Stimulated activated CD4-positive, alpha-beta T cell treated with anti-CD3 and anti-CD28 coated beads, Interleukin-12 subunit alpha, Interleukin-12 subunit beta, amount 100 ng/mL, for 24 hours (primary cell): Measurements from ENCODE around the gene SBNO1.
"Not testable (repeated sequence)": the region's sequence is repeated elsewhere in the genome, so short reads cannot be mapped to it uniquely, and the experiment has no call there.

ENCODE experiments used
- DNase-seq, 2 experiments: peaks; one replicate each; pipeline ENCODE4 v3.0.0-alpha.2; 2020; ENCODE audit warnings: low read depth in 2 of 2

Gene SBNO1

DNA sequence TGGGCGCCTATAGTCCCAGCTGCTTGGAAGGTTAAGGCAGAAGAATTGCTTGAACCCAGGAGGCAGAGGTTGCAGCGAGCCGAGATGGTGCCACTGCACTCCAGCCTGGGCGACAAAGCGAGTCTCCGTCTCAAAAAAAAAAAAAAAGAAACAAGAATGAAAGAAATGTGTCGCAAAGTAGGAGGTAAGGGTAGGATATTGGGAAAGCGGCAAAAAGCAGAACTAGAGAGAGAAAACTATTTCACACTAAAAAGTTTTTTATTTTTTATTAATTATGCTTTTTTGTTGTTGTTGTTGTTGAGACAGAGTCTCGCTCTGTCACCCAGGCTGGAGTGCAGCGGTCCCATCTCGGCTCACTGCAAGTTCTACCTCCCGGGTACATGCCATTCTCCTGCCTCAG, 17.7 kb downstream of the SBNO1 start:
- DNase-seq = no peak

DNA sequence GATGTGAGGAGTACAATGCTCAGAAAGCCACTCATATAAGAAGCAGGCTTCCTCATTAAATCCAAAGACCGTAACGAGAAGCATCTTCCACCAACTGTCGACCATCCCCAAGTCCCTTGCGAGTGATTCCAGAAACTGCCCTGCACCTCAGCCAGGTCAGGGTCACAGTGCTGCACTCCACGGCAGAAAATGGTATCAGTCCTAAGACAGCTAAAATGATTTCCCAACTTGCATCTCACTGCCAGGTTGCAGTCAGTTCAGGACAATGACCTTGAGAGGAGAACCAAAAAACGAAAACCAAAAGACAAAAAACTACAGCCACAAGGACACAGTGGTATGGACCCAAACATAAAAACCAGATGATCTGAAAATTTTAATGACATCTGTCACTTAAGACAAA, 20.6 kb downstream of the SBNO1 start:
- no peak for DNase-seq

DNA sequence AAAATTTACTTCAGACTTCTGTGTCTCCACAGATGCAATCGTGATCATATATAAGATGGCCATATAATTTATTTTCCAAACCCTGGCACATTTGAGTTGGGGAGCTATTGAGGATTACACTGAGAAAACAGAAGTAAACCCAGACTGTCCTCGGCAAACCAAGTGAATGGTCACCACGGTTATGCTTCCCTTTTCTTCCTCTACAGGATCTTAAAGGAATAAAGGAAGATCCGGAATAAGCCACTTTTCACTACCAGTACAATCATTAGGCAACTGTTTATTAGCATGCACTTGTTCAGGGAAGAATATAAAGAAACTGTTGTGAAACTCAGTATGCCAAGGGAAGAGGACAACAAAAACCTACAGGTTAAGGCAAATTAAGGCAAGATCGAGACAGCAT, 27.6 kb downstream of the SBNO1 start:
- no peak for DNase-seq

DNA sequence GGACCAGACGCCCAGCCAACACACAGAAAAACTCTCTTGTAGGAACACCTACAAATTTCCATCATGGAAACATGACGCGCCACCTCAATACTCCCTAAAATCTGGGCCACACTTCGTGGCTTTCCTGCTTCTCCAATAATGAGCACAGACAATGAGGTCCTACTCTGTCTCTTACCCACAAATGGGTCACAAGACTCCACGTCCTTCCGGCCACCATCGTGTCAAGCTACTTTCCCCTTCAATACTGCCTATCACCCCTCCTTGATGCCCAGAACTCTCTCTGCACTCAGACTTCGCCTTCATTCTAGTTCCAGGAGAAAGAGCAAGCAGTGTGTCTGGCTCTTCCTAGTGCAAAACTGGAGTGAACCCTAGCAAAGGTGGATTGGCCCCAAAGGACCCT, 28.1 kb downstream of the SBNO1 start:
- DNase-seq = no peak

DNA sequence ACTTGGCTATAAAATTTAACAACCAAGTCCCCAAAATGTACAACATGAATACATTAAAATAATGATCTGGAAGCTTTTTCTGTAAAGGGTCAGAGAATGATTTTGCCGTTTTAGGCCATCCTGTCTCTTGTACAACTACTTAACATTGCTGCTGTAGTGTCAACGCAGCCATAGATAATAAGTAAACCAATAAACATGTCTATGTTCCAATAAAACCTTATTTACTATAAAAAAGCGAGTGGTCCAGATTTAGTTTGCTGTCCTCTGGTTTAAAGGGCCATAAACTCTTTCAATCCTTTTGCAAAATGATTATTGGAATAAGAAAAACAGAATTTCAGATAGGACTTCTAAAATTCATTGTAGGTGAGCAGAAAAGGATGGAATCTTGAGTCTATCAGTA, 29.2 kb downstream of the SBNO1 start:
- DNase-seq = no peak

DNA sequence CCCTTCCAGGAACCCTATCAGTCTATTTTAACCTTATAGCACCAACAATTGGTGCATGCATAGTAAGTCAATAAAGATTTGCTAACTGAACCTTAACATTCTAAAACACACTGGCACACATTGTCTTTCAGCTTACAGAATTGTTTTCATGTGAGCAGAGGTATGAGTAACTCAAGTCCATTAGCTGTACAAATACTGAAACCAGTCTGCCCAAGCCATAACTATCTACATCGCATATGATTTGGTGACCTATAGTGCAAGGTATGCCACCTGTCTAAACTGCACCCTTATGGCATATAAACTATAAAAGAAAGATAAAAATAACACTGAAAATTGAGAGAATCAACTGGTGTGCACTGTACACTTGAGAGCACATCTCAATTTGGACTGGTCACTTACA, 34.8 kb downstream of the SBNO1 start:
- DNase-seq = no peak

DNA sequence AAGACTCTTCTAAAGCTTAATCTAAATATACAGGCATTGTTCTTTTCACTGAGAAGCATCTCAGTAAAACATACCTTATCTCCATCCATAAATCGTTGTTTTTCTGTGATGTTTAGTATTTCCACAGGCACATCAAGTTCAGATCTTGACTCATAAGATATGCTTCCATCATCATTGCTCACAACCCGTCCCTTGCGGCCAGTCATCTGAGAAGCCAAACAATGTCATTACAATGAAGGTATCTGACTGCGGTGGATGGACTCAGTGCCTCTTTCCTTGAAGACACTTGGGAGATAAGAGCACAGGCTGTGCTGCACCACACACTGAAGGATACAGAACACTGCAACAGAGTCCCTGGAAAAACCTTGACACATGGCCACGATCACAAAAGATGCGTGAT, 44.8 kb downstream of the SBNO1 start:
- no peak for DNase-seq

DNA sequence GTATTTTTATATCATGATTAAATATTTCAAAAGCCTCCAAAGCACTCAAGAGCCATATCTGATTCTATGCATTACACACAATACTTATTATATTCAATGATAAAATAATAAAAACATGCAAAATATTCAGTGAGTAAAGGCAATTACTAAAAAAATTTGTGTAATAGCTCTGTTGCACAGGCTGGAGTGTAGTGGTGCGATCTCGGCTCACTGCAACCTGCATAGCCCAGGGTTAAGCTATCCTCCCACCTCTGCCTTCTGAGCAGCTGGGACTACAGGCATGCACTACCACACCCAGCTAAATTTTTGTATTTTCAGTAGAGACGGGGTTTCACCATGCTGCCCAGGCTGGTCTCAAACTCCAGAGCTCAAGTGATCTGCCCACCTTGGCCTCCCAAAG, 45.4 kb downstream of the SBNO1 start:
- no peak for DNase-seq

DNA sequence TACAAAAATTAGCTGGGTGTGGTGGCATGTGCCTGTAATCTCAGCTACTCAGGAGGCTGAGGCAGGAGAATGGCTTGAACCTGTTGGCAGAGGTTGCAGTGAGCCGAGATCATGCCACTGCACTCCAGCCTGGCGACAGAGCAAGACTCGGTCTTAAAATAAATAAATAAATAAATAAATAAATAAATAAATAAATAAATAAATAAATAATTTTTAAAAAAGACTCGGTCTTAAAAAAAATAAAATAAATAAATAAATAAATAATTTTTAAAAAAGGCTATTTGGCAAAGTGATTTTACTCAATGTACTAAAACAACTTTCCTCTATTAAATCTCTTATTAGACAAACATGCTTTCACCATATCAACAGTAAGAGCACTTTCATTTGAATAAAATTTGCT, 51.6 kb downstream of the SBNO1 start:
- DNase-seq = not testable (repeated sequence)

DNA sequence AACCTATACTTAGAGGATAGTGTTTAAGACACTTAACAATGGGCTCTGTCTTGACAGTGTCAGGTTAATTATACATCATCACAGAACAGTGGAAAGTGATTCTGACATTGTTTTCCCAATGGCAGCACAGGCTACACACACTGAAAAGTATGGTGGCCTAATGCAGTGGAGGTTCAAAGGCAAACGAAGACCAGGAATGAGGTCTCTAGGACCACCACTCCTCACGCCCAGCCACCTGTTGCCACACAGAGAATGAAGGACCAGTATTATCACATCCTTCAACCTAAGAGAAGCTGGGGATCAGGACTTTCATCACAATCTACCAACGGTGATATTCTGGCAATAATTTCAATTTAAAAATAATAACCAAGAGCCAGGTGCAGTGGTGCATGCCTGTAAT, 58.4 kb downstream of the SBNO1 start:
- no peak for DNase-seq

DNA sequence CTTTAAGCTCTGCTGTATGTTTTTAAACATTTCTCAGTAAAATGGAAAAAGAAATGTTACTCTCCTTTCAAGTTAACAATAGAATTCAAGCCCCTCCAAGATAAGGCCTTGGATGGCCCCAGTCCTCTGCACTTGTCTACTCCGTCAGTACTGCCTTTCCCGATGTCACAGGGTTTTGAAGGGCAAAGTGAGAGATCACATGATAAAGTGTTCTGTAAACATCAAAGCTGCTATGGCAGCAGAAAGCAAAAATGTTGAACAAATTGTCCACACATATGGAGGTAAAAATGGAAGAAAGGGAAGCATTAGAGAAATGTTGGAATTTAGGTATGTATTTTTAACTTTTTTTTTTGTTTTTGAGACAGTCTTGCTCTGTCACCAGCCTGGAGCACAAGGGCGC, 59.5 kb downstream of the SBNO1 start:
- no peak for DNase-seq

DNA sequence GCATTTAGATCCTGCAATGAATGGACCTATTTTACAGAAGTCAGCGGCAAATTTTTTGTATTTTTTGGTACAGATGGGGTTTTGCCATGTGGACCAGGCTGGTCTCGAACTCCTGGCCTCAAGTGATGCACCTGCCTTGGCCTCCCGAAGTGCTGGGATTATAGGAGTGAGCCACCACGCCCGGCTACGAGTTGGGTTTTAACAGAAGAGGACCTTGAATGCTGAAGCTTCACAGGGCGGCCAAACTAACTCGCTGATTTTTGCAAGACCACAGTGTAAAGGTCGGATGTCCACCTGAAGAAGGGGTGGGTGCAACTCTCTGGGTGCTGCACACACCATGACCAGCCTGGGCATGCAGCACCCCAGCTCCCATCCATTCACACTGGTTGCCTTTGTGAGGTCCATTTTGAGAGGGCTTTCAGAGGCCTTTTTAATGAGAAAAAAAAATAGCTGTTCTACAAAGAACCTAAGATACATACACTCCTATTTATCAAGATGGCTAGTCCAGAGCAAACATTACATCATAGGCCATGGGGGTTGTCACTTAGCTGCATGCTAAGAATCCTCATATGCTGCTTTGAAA, 71.4 kb downstream of the SBNO1 start:
- no peak for DNase-seq

DNA sequence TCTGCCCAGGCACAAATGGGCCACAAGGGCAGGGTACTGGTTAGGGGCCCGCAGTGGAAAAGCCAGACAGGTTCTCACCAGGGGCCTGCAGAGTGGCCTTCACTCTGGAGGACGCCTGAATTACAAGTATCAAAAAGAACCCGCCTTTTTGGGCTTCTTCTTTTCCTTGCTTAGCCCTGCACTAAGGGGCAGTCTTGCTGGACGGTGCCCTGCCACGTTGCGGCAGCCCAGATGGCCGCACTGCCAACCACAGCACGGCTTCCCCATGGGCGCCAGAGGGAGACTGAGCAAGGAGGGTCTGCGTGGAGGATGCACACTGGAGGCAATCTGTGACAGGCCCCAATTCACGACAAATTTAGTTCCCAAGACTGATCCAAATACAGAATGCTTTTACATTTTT, 74.7 kb downstream of the SBNO1 start:
- DNase-seq = no peak

DNA sequence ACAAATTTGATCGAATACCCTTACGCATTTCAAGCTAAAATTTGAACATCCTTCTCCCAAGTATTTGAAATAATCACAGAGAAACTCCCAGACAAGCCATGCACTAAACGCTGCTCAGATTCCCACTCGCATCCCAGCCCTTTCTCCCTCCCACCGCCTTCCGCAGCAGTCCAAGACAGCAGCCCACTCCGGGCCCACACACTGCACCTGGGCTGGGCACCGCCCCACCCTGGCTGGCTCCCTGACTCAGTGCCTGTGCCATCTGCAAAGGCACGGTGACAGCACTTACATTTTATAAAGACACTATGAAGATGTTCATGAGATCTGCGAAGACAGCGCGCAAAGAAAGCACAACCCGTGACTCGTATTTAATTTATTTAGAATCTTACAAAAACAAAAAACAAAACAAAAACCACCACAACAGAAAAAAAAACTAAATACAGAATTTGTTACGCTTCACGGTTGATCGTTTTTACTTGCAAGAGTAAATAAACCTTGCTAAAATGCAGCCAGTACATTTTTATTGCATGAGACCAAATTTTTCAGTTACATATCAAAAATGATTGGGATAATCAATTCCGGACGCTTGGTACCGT, 75.8 kb downstream of the SBNO1 start:
- no peak for DNase-seq

DNA sequence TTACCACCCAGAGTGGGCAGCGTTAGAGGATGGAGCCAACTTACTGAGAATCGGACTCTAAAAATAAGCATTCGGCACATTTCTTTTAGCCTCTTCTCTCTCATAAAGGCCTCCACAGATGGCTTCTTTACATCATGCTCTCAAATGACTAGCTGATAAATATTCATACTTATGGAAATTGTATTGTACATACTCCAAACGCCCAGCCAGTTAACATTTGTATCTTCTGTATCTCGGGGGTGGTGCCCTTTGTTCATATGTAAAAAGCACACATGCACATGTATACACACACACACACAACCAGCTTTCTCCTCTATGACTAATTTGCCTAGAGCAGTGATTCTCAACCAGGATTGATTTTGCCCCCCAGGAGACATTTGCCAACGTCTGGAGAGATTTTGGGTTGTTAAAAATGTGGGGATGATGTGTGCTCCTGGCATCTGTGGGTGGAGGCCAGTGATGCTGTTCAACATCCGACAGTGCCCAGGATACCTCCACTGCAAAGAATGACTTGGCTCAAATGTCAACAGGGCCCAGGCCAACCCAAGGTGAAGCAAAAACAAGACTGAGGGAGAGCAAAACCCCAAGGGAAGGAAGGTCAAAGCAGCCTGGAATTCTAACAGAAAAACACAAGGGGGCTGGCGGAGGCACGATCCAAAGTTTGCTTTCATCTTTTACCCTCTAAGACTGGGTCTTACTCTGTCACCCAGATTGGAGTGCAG, 77.8 kb downstream of the SBNO1 start:
- DNase-seq = no peak

DNA sequence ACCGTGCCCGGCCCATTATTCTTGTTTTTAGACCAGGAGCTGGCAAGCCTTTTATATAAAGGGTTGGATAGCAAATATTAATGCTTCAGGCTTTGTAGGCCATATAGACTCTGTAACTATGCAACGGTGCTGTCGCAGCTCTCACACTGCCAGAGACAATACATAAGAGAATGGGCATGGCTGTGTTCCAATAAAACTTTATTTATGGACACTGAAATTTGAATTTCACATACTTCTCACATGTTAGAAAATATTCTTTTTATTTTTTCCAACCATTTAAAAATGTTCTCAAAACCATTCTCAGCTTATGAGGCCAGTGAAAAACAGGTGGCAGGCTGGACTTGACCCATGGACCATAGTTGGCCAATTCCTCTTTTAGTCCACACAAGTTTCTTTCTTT, 80.0 kb downstream of the SBNO1 start:
- DNase-seq = no peak

DNA sequence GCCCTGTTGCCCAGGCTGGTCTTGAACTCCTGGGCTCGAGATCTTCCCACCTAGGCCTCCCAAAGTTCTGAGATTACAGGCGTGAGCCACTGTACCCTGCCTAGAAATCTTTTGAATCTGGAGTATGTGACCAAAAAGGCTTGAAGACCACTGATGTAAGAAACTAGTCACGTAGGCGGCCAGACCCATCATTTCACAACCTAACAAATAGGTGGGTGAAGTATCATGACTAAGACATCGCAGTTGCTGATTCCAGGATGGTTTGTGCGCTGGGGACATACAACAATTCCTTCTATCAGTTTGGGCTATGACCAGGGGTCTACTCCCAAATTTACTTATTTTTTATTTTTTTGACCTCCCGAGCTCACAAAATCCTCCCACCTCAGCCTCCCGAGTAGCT, 81.2 kb downstream of the SBNO1 start:
- DNase-seq = no peak

DNA sequence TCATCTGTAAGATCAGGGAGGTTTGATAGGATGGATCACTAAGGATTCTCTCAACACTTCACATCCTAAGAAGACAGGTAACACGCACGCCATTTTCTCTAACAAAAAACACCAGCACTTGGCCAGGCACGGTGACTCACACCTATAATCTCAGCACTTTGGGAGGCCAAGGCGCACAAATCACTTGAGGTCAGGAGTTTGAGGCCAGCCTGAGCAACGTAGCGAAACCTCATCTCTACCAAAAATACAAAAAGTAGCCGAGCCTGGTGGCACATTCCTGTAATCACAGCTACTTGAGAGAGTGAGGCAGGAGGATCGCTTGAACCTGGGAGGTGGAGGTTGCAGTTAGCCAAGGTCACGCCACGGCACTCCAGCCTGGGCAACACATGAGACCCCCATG, 82.5 kb downstream of the SBNO1 start:
- DNase-seq = no peak

DNA sequence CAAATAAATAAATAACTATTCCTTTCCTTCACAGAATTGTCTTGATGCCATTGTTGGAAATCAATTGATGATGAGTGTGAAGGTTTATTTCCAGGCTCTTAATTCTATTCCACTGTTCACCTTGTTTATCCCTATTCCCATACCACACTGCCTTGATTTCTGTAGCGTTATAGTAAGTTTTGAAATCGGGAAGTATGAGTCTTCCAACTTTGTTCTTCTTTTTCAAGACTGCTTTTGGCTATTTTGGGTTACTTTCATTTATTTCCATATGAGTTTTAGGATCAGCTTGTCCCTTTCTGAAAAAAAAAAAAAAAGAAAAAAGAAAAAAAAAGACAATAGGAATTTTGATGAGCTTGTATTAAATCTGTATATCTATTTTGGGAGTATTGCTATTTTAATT, 83.7 kb downstream of the SBNO1 start:
- no peak for DNase-seq

DNA sequence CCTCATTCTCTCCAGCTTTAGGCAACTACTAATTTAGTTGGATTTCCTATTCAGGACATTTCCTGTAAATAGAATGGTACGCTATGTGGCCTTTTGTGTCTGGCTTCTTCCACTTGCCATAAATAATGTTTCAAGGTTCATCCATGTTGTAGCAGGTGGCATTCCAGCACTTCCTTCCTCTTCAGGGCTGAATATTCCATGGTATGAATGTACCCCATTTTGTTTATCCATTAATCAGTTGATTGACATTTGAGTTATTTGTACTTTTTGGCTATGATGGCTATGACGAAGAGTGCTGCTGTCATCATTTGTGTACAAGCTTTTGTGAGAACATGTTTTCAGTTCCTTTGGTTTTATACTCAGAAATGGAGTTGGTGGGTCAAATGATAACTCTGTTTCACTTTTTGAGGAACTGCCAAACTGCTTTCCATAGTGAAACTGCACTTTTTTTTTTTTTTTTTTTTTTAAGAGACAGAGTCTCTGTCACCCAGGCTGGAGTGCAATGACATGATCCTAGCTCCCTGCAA, 86.5 kb downstream of the SBNO1 start:
- no peak for DNase-seq

DNA sequence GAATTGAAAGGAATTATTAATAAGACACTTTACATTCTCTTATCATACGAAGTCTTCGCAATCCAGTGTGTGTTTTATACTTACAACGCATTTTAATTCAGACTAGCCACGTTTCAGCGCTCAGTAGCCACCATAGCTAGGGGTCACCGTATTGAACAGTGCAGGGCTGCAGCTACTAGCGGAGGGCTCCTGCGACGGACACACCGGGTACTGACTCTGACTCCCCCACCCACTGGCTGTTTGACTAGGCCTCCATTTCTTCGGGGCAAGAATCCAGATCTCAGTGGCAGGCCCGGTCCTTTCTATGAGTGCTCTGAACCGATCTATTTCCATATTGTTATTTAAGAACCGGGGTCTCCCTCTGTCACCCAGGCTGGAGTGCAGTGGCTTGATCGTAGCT, 91.5 kb downstream of the SBNO1 start:
- no peak for DNase-seq

DNA sequence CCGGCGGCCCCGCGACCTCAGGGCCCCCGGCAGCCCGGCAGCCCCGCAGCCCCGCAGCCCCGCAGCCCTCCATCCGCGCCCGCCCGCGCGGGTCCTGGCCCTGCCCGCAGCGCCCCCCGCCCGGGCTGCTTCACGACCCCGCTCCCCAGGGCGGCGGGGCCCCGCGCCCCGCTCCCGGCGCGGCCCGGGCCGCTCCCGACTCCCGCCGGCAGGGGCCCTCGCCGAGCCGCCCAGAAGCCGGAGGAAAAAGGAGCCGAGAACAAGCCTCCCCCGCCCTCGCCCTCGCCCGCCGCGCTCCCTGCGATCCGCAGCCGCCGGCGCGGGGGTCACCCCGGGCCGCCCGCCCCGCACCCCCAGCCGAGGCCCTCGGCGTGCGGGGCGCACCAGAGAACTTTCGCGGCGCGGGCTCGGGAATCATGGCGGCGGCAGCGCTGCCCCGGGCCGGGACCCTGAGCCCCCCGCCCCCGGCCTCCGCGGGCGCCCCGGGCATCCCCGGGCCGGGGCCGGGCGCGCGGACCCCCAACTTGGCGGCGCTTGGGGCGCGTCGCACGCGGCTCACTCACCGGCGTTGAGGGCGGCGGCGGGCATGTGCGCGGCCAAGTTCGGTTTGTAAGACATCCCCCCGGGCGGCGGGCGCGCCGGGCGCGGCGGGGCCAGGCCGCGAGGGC, 93.5 kb downstream of the SBNO1 start:
- DNase-seq = peak; percentile 43 to 64
